OCI-LY7 (cell line): ENCODE results near the gene BCAR3. TPM values are rescaled to one million over a fixed set of nuclear protein-coding genes. Genes with fewer than 3 reads are reported as not detected.

ENCODE experiments used
- BruUV-seq: library from RNA; stranded (reverse); fragments of 400-500 nt; replicated peaks from 2 replicates; lab custom pipeline; 2021; lab: Mats Ljungman, UMichigan
- CTCF ChIA-PET: fragments of 300-600 bp; sonication (Branson Sonifier 250); formaldehyde crosslinking; loops from one replicate; lab custom pipeline; 2022; ENCODE audit warnings: antibody characterized with exemption; ENCODE audit not compliant: unreplicated experiment; lab: Charles Lee
- POLR2A ChIA-PET: fragments of 300-600 bp; sonication (Branson Sonifier 250); formaldehyde crosslinking; loops from one replicate; lab custom pipeline; 2022; ENCODE audit warnings: antibody characterized with exemption; lab: Charles Lee
- DNase-seq: peaks from one replicate; pipeline ENCODE4 v3.0.0-alpha.2; 2015; ENCODE audit warnings: low spot score
- H2AFZ ChIP-seq: fragments of 200-600 bp; sonication (generic), shearing (Covaris generic); 2 replicates; pipeline ENCODE4 v1.6.1; 2014; ENCODE audit warnings: mild to moderate bottlenecking, antibody characterized with exemption, low read length, moderate library complexity
- H3K27ac ChIP-seq: fragments of 200-600 bp; sonication (generic); 2 replicates; pipeline ENCODE4 v1.5.1; 2014; ENCODE audit warnings: mixed run types, low read depth, mild to moderate bottlenecking, moderate library complexity, low read length, inconsistent platforms; ENCODE audit not compliant: poor library complexity, severe bottlenecking
- H3K36me3 ChIP-seq: fragments of 200-600 bp; sonication (generic); 2 replicates; pipeline ENCODE4 v1.6.1; 2014; ENCODE audit warnings: mild to moderate bottlenecking, antibody characterized with exemption, low read length, moderate library complexity, mixed read lengths; ENCODE audit not compliant: insufficient read depth
- H3K4me1 ChIP-seq: fragments of 200-600 bp; sonication (generic); 2 replicates; pipeline ENCODE4 v1.5.1; 2014; ENCODE audit warnings: mild to moderate bottlenecking, low read length; ENCODE audit not compliant: insufficient read depth, poor library complexity, severe bottlenecking
- H3K4me2 ChIP-seq: fragments of 200-600 bp; sonication (generic); 2 replicates; pipeline ENCODE4 v1.6.1; 2014; ENCODE audit warnings: mild to moderate bottlenecking, low read length
- H3K4me3 ChIP-seq: fragments of 200-600 bp; sonication (generic); 2 replicates; pipeline ENCODE4 v1.5.1; 2014; ENCODE audit warnings: mild to moderate bottlenecking, low read depth, low read length; ENCODE audit not compliant: poor library complexity, severe bottlenecking
- H3K79me2 ChIP-seq: fragments of 200-600 bp; sonication (generic); 2 replicates; pipeline ENCODE4 v1.6.1; 2016; ENCODE audit warnings: low read depth, mild to moderate bottlenecking, low read length, moderate library complexity, mixed read lengths; ENCODE audit not compliant: insufficient read depth
- H3K9me2 ChIP-seq: fragments of 200-600 bp; sonication (generic); 2 replicates; pipeline ENCODE4 v1.6.1; 2016; ENCODE audit warnings: mild to moderate bottlenecking, low read length, mixed read lengths; ENCODE audit not compliant: insufficient read depth
- H3K9me3 ChIP-seq: fragments of 200-600 bp; sonication (generic); 2 replicates; pipeline ENCODE4 v1.6.1; 2014; ENCODE audit warnings: mild to moderate bottlenecking, mixed run types, low read length, mixed read lengths
- H4K20me1 ChIP-seq: fragments of 200-600 bp; sonication (generic); 2 replicates; pipeline ENCODE4 v1.6.1; 2014; ENCODE audit warnings: mild to moderate bottlenecking, antibody characterized with exemption, low read length, moderate library complexity, mixed read lengths; ENCODE audit not compliant: insufficient read depth
- CTCF ChIP-seq: fragments of 200-600 bp; sonication (generic); conservative IDR thresholded peaks from 2 replicates; pipeline ENCODE4 v1.5.1; 2014; ENCODE audit warnings: mild to moderate bottlenecking, antibody characterized with exemption, low read length, moderate library complexity, mixed read lengths
- EZH2phosphoT487 ChIP-seq: fragments of 200-600 bp; sonication (generic); IDR thresholded peaks from 2 replicates; pipeline ENCODE4 v1.6.1; 2018; ENCODE audit warnings: low read depth, borderline replicate concordance, mild to moderate bottlenecking, mixed run types, antibody characterized with exemption, low read length, moderate library complexity, mixed read lengths
- intact Hi-C: fragments of 100-400 bp; cut with micrococcal nuclease; formaldehyde crosslinking; loops from one replicate; pipeline ENCODE4 v1.10.0; 2022; ENCODE audit not compliant: unreplicated experiment
- total RNA-seq, 2 experiments: library from RNA; depleted of rRNA in 1 of 2; stranded (reverse); fragments of >200 nt in 1 of 2; shearing (Covaris generic) in 1 of 2; gene quantifications; 2 replicates each; pipeline ENCODE4 v1.2.3, GENCODE V29; 2014 to 2022

BCAR3 gene
- total RNA-seq, 2 experiments from 2014 or later, result 16.3 to 24.2 TPM

GRCh38 chr1:93623436-93623835 is 58.2 kb downstream of the BCAR3 start:
- intact Hi-C loops, result no loop called here

GRCh38 chr1:93621246-93621645 is 60.4 kb downstream of the BCAR3 start:
- POLR2A ChIA-PET, result no interaction called here
- Histone ChIP-seq H3K36me3 (no peaks in the 10 kb centered on the region), H3K9me3 (no peaks in the 10 kb centered on the region), H2AFZ (no peak overlapping the region), H3K4me2 (no peak overlapping the region), H3K27ac (no peak overlapping the region), H3K4me1 (peaks cover 14% of the 10 kb centered on the region), H3K79me2 (no peaks in the 10 kb centered on the region), H4K20me1 (no peaks in the 10 kb centered on the region), H3K4me3 (no peak overlapping the region), H3K9me2 (no peaks in the 10 kb centered on the region)
- TF ChIP-seq CTCF (no peak), EZH2phosphoT487 (no peak)
- BruUV-seq, result no TSS peak
- DNase-seq, result no peak
- intact Hi-C loops, result no loop called here
- CTCF ChIA-PET, result interaction anchor here (1.5 kb wide), 1 partner anchor 8 kb away, joined by 3 read pairs; no protein-coding TSS in a partner anchor

More at GRCh38 chr1:93623436-93623835, 58.2 kb downstream of the BCAR3 start:
- no peak for DNase-seq
- peaks cover 7% of the 10 kb centered on the region; the same call in 1 of the 2 replicates for H3K79me2 ChIP-seq
- no peaks in the 10 kb centered on the region for H3K9me2 ChIP-seq
- no peaks in the 10 kb centered on the region for H3K9me3 ChIP-seq
- no peak for TF ChIP-seq CTCF
- TF ChIP-seq EZH2phosphoT487, result no peak
- H2AFZ ChIP-seq, result no peak overlapping the region
- H3K4me1 ChIP-seq, result no peaks in the 10 kb centered on the region
- POLR2A ChIA-PET, result no interaction called here
- H3K4me2 ChIP-seq, result no peak overlapping the region
- H3K36me3 ChIP-seq, result no peaks in the 10 kb centered on the region
- H3K27ac ChIP-seq, result no peak overlapping the region
- H4K20me1 ChIP-seq, result no peaks in the 10 kb centered on the region
- CTCF ChIA-PET, result no interaction called here
- BruUV-seq, result no TSS peak
- no peak overlapping the region for H3K4me3 ChIP-seq

- ChIA-PET CTCF (interaction anchor here (1.5 kb wide), 1 partner anchor 9 kb away, joined by 3 read pairs; no protein-coding TSS in a partner anchor), POLR2A (interaction anchor here (0.6 kb wide), 1 partner anchor 341 kb away, joined by 3 read pairs; no protein-coding TSS in a partner anchor)
- no peak for DNase-seq
- BruUV-seq, result no TSS peak
- Histone ChIP-seq H3K9me2 (no peaks in the 10 kb centered on the region), H3K27ac (no peak overlapping the region), H3K4me3 (no peak overlapping the region), H3K9me3 (no peaks in the 10 kb centered on the region), H3K36me3 (no peaks in the 10 kb centered on the region), H4K20me1 (no peaks in the 10 kb centered on the region), H3K4me2 (no peak overlapping the region), H2AFZ (no peak overlapping the region), H3K79me2 (no peaks in the 10 kb centered on the region), H3K4me1 (peaks cover 14% of the 10 kb centered on the region)
- TF ChIP-seq CTCF, result no peak
- TF ChIP-seq EZH2phosphoT487, result no peak
- intact Hi-C loops, result no loop called here
These were observed 60.8 kb downstream of the BCAR3 start for GRCh38 chr1:93620841-93621210.
